MM.1S (cell line): ENCODE results near the gene PRR35.

Experiments
- DNase-seq: peaks from one replicate; pipeline ENCODE4 v3.0.0-alpha.2; 2015
- H2AFZ ChIP-seq: fragments of 300-600 bp; sonication (generic); 2 replicates; pipeline ENCODE4 v1.6.0; 2016; ENCODE audit warnings: antibody characterized with exemption, low read length
- H3F3A ChIP-seq: fragments of 300-600 bp; sonication (generic); 2 replicates; pipeline ENCODE4 v1.6.1; 2016; ENCODE audit warnings: mild to moderate bottlenecking, antibody characterized with exemption, low read length, moderate library complexity, mixed read lengths; ENCODE audit not compliant: insufficient read depth
- H3K27ac ChIP-seq: fragments of 300-600 bp; sonication (generic); 2 replicates; pipeline ENCODE4 v1.5.1; 2016; ENCODE audit warnings: mild to moderate bottlenecking, low read length
- H3K27me3 ChIP-seq: fragments of 300-600 bp; sonication (generic); replicated peaks from 2 replicates; pipeline ENCODE4 v1.6.0; 2016; ENCODE audit warnings: low read length; ENCODE audit not compliant: insufficient read depth
- H3K36me3 ChIP-seq: fragments of 300-600 bp; sonication (generic); replicated peaks from 2 replicates; pipeline ENCODE4 v1.6.1; 2016; ENCODE audit warnings: mild to moderate bottlenecking, low read length, mixed read lengths; ENCODE audit not compliant: insufficient read depth
- H3K4me1 ChIP-seq: fragments of 300-600 bp; sonication (generic); 2 replicates; pipeline ENCODE4 v1.6.1; 2016; ENCODE audit warnings: low read length, mixed read lengths
- H3K4me2 ChIP-seq: fragments of 300-600 bp; sonication (generic); 2 replicates; pipeline ENCODE4 v1.6.0; 2016; ENCODE audit warnings: low read depth, low read length
- H3K4me3 ChIP-seq: fragments of 300-600 bp; sonication (generic); 2 replicates; pipeline ENCODE4 v1.5.1; 2016; ENCODE audit warnings: low read length, mixed read lengths
- H3K79me2 ChIP-seq: fragments of 300-600 bp; sonication (generic); 2 replicates; pipeline ENCODE4 v1.6.1; 2016; ENCODE audit warnings: mixed run types, low read length, mixed read lengths
- H3K9ac ChIP-seq: fragments of 300-600 bp; sonication (generic); 2 replicates; pipeline ENCODE4 v1.6.1; 2016; ENCODE audit warnings: low read length, mixed read lengths
- H3K9me2 ChIP-seq: fragments of 300-600 bp; sonication (generic); replicated peaks from 2 replicates; pipeline ENCODE4 v1.6.1; 2016; ENCODE audit warnings: mild to moderate bottlenecking, low read length, mixed read lengths; ENCODE audit not compliant: insufficient read depth
- H3K9me3 ChIP-seq: fragments of 300-600 bp; sonication (generic); replicated peaks from 2 replicates; pipeline ENCODE4 v1.6.1; 2016; ENCODE audit warnings: mild to moderate bottlenecking, low read length, mixed read lengths; ENCODE audit not compliant: insufficient read depth
- H4K20me1 ChIP-seq: fragments of 300-600 bp; sonication (generic); 2 replicates; pipeline ENCODE4 v1.6.1; 2016; ENCODE audit warnings: mild to moderate bottlenecking, low read length, moderate library complexity, mixed read lengths; ENCODE audit not compliant: insufficient read depth
- CTCF ChIP-seq: fragments of 300-600 bp; sonication (generic); IDR thresholded peaks from 2 replicates; pipeline ENCODE4 v1.5.1; 2016; ENCODE audit warnings: antibody characterized with exemption, low read length, mixed read lengths
- EZH2 ChIP-seq: fragments of 300-600 bp; sonication (generic); optimal IDR thresholded peaks from 2 replicates; pipeline ENCODE3; 2017; ENCODE audit warnings: low read depth, mild to moderate bottlenecking, antibody characterized with exemption, low read length, mixed read lengths
- EZH2phosphoT487 ChIP-seq: fragments of 300-600 bp; sonication (generic); IDR thresholded peaks from 2 replicates; pipeline ENCODE4 v1.6.1; 2018; ENCODE audit warnings: antibody characterized with exemption, low read length

PRR35 gene

DNA sequence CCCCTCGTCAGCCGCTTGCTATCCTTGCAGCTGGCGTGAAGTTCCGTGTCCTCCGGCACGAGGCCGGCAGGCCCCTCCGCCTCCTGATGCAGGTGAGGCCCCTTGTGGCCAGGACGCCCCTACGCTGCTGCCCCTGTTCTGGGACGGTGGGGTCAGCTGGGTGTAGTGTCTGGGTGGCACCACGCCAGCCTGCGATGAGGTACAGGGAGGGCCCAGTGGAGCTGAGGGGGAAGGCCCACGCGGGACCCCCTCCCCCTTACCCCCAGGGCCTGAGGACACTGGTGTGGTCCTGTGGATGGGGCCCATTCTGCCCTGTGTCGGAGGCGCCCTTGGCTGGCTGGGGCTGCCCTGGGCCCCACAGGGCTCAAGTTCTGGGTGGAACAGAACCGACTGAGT is 22.0 kb downstream of the PRR35 start:
- no peak for DNase-seq
- Histone ChIP-seq H3K4me1 (no peaks in the 10 kb centered on the region), H2AFZ (no peak overlapping the region), H4K20me1 (no peaks in the 10 kb centered on the region), H3K27ac (no peak overlapping the region), H3K4me2 (no peak overlapping the region), H3F3A (no peaks in the 10 kb centered on the region), H3K9me2 (no peaks in the 10 kb centered on the region), H3K4me3 (no peak overlapping the region), H3K27me3 (no peaks in the 10 kb centered on the region), H3K9ac (no peak overlapping the region), H3K79me2 (peaks cover 2% of the 10 kb centered on the region), H3K9me3 (no peaks in the 10 kb centered on the region), H3K36me3 (no peaks in the 10 kb centered on the region)
- TF ChIP-seq CTCF, result no peak
- no peak for TF ChIP-seq EZH2
- TF ChIP-seq EZH2phosphoT487, result no peak

GRCh38 chr16:582614-583331 is 22.6 kb downstream of the PRR35 start:
- no peak overlapping the region for H3K27ac ChIP-seq
- H3K79me2 ChIP-seq, result peaks cover 8% of the 10 kb centered on the region
- no peak overlapping the region for H2AFZ ChIP-seq
- no peaks in the 10 kb centered on the region for H3K9me3 ChIP-seq
- H3K4me3 ChIP-seq, result no peak overlapping the region
- H3K27me3 ChIP-seq, result no peaks in the 10 kb centered on the region
- H3F3A ChIP-seq, result no peaks in the 10 kb centered on the region
- H3K9ac ChIP-seq, result no peak overlapping the region
- no peaks in the 10 kb centered on the region for H4K20me1 ChIP-seq
- no peaks in the 10 kb centered on the region for H3K36me3 ChIP-seq
- no peak for TF ChIP-seq EZH2
- H3K4me2 ChIP-seq, result no peak overlapping the region
- H3K9me2 ChIP-seq, result no peaks in the 10 kb centered on the region
- H3K4me1 ChIP-seq, result peaks cover 5% of the 10 kb centered on the region
- DNase-seq, result no peak

DNA sequence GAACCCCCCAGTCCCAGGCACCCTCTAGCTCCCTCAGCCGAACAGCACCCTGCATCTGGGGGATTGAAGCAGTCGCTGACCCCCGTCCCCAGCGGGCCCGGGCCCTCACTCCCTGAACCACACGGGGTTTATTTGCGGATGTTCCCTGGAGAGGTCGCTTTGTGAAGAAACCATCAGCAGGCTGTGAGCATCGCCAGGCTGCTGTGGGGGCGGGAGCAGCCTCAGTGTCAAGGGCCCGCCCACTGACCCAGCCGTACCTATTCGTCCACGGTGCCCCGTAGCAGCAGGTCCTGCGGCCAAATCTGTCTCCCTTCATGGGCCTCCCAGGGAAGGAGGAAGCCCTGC is 23.2 kb downstream of the PRR35 start:
- no peak for DNase-seq
- H3K4me1 ChIP-seq, result peaks cover 8% of the 10 kb centered on the region
- no peaks in the 10 kb centered on the region for H3K9me3 ChIP-seq
- no peak overlapping the region for H2AFZ ChIP-seq
- no peaks in the 10 kb centered on the region for H3K27me3 ChIP-seq
- H3K9me2 ChIP-seq, result no peaks in the 10 kb centered on the region
- no peak overlapping the region for H3K9ac ChIP-seq
- peaks cover 14% of the 10 kb centered on the region for H3K79me2 ChIP-seq
- no peak overlapping the region for H3K27ac ChIP-seq
- no peaks in the 10 kb centered on the region for H4K20me1 ChIP-seq
- no peaks in the 10 kb centered on the region for H3K36me3 ChIP-seq
- H3F3A ChIP-seq, result peaks cover 5% of the 10 kb centered on the region; the same call in 1 of the 2 replicates
- no peak for TF ChIP-seq EZH2
- no peak for TF ChIP-seq EZH2phosphoT487
- TF ChIP-seq CTCF, result no peak
- no peak overlapping the region for H3K4me3 ChIP-seq
- H3K4me2 ChIP-seq, result no peak overlapping the region
